OCI-LY3 (cell line): ENCODE results near the gene WWOX.

Source experiments
- H2AFZ ChIP-seq: fragments of 200-600, 300-600 bp; shearing (Covaris generic); 2 replicates; pipeline ENCODE4 v1.6.0; 2014; ENCODE audit warnings: antibody characterized with exemption, low read depth, low read length
- H3K27ac ChIP-seq: fragments of 200-600, 300-600 bp; sonication (generic); 2 replicates; pipeline ENCODE4 v1.5.1; 2014; ENCODE audit warnings: mild to moderate bottlenecking, low read length, moderate library complexity, mixed read lengths
- H3K27me3 ChIP-seq: fragments of 200-600, 300-600 bp; sonication (generic); 2 replicates; pipeline ENCODE4 v1.6.1; 2014; ENCODE audit warnings: low read depth, low read length, mixed read lengths
- H3K36me3 ChIP-seq: fragments of 200-600, 300-600 bp; sonication (generic); replicated peaks from 2 replicates; pipeline ENCODE3; 2014; ENCODE audit warnings: low read depth, low read length, mixed read lengths
- H3K4me1 ChIP-seq: fragments of 300-600, 200-600 bp; sonication (generic); 2 replicates; pipeline ENCODE4 v1.6.1; 2014; ENCODE audit warnings: low read length, mixed read lengths
- H3K4me2 ChIP-seq: fragments of 200-600, 300-600 bp; sonication (generic); 2 replicates; pipeline ENCODE4 v1.6.1; 2014; ENCODE audit warnings: low read length, mixed read lengths
- H3K4me3 ChIP-seq: fragments of 300-600, 200-600 bp; sonication (generic); 2 replicates; pipeline ENCODE4 v1.5.1; 2014; ENCODE audit warnings: antibody characterized with exemption, mild to moderate bottlenecking, low read length, moderate library complexity
- H3K79me2 ChIP-seq: fragments of 300-600, 200-600 bp; shearing (Covaris generic); 2 replicates; pipeline ENCODE4 v1.6.1; 2014; ENCODE audit warnings: mild to moderate bottlenecking, low read length, mixed read lengths
- H3K9ac ChIP-seq: fragments of 300-600, 200-600 bp; shearing (Covaris generic); 2 replicates; pipeline ENCODE4 v1.6.0; 2014; ENCODE audit warnings: mild to moderate bottlenecking, low read length, moderate library complexity
- H3K9me3 ChIP-seq: fragments of 200-600, 300-600 bp; shearing (Covaris generic); 2 replicates; pipeline ENCODE4 v1.6.1; 2014; ENCODE audit warnings: low read length, mixed read lengths; ENCODE audit not compliant: insufficient read depth
- H4K20me1 ChIP-seq: fragments of 200-600, 300-600 bp; sonication (generic); 2 replicates; pipeline ENCODE4 v1.6.1; 2016; ENCODE audit warnings: low read length, mixed read lengths; ENCODE audit not compliant: insufficient read depth
- EZH2phosphoT487 ChIP-seq: fragments of 200-600 bp; shearing (Covaris generic); IDR thresholded peaks from 2 replicates; pipeline ENCODE4 v1.6.1; 2018; ENCODE audit warnings: antibody characterized with exemption, mixed run types, low read depth
- TF ChIP-seq, protein P1 (sequence below): fragments of 200-600, 300-600 bp; sonication (generic); IDR thresholded peaks from 2 replicates; pipeline ENCODE4 v1.5.1; 2014; ENCODE audit warnings: antibody characterized with exemption, low read length, low read depth

WWOX gene

DNA sequence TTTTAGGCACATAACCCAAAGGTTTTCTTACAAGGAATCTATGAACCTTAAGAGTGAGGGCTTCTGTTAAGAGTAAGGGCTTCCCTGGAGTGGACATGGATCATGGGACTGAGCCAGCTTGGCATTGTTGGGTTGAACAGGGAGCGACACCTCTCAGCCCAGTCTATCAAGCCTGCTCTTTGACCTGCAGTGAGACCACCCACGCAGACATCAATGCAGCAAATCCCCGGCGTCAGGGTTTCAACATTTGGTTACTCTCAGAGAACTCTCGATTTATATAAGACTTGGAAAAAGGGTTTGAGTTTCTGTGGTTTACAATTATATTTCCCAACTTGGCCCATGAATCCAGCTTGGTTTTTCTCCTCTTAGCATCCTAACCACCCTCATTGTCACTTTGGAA is 299.9 kb downstream of the WWOX start:
- Histone ChIP-seq H3K36me3 (no peaks in the 10 kb centered on the region), H4K20me1 (no peaks in the 10 kb centered on the region), H2AFZ (no peak overlapping the region), H3K4me3 (no peak overlapping the region), H3K4me1 (no peaks in the 10 kb centered on the region), H3K9ac (no peak overlapping the region), H3K27me3 (no peaks in the 10 kb centered on the region), H3K9me3 (no peaks in the 10 kb centered on the region), H3K79me2 (no peaks in the 10 kb centered on the region), H3K4me2 (no peak overlapping the region), H3K27ac (no peak overlapping the region)
- no peak for TF ChIP-seq EZH2phosphoT487
- TF ChIP-seq, protein P1, sequence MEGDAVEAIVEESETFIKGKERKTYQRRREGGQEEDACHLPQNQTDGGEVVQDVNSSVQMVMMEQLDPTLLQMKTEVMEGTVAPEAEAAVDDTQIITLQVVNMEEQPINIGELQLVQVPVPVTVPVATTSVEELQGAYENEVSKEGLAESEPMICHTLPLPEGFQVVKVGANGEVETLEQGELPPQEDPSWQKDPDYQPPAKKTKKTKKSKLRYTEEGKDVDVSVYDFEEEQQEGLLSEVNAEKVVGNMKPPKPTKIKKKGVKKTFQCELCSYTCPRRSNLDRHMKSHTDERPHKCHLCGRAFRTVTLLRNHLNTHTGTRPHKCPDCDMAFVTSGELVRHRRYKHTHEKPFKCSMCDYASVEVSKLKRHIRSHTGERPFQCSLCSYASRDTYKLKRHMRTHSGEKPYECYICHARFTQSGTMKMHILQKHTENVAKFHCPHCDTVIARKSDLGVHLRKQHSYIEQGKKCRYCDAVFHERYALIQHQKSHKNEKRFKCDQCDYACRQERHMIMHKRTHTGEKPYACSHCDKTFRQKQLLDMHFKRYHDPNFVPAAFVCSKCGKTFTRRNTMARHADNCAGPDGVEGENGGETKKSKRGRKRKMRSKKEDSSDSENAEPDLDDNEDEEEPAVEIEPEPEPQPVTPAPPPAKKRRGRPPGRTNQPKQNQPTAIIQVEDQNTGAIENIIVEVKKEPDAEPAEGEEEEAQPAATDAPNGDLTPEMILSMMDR = no peak

DNA sequence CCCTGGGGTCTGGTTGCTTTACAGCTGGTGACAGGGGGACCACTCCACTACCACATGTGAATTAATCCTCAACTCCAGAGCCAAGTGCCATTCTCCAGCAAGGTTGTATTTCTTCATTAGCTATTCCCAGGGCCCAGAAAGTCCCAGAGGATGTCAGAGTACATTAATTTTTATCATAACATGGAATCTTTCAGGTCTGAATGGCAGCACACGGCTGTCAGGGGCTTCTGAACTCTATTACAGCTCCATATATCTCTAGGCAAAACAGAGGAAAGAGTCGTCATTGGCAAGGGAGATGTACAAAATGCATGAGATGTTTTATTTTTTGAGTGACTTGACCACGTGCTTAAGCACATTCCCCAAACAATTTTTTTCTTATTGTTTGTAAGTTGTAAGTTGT is 303.4 kb downstream of the WWOX start:
- H3K4me3 ChIP-seq = no peak overlapping the region
- no peak overlapping the region for H3K4me2 ChIP-seq
- no peak overlapping the region for H3K9ac ChIP-seq
- H3K27ac ChIP-seq = no peak overlapping the region
- TF ChIP-seq EZH2phosphoT487 = no peak
- TF ChIP-seq, protein P1 = no peak
- H3K4me1 ChIP-seq = no peaks in the 10 kb centered on the region
- H3K79me2 ChIP-seq = no peaks in the 10 kb centered on the region
- no peaks in the 10 kb centered on the region for H4K20me1 ChIP-seq
- H3K9me3 ChIP-seq = no peaks in the 10 kb centered on the region
- no peaks in the 10 kb centered on the region for H3K27me3 ChIP-seq
- H3K36me3 ChIP-seq = no peaks in the 10 kb centered on the region
- no peak overlapping the region for H2AFZ ChIP-seq

DNA sequence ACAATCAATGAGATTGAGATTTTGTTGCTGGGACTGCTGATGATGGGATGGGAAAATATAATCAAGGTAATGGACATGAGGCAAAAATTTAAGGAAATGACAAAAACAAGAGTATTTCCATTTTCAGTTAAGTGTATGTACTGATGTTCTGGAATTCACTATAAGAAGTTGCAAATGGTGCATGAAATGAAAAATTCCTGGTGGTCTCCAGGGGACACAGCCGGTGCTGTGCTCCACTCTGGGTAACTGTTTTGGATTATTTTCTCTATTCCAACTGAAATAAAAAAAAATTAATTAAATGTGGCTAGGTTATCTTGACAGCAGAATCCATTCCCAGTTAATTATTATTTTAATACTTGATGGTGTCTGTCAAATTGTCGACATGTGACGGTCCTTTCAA is 305.6 kb downstream of the WWOX start:
- TF ChIP-seq, protein P1 = no peak
- no peak for TF ChIP-seq EZH2phosphoT487
- Histone ChIP-seq H3K79me2 (no peaks in the 10 kb centered on the region), H3K36me3 (no peaks in the 10 kb centered on the region), H3K4me2 (no peak overlapping the region), H3K4me1 (no peaks in the 10 kb centered on the region), H3K27ac (no peak overlapping the region), H3K4me3 (no peak overlapping the region), H2AFZ (no peak overlapping the region), H3K27me3 (no peaks in the 10 kb centered on the region), H3K9me3 (peaks cover 7% of the 10 kb centered on the region; the same call in 1 of the 2 replicates), H3K9ac (no peak overlapping the region), H4K20me1 (no peaks in the 10 kb centered on the region)

DNA sequence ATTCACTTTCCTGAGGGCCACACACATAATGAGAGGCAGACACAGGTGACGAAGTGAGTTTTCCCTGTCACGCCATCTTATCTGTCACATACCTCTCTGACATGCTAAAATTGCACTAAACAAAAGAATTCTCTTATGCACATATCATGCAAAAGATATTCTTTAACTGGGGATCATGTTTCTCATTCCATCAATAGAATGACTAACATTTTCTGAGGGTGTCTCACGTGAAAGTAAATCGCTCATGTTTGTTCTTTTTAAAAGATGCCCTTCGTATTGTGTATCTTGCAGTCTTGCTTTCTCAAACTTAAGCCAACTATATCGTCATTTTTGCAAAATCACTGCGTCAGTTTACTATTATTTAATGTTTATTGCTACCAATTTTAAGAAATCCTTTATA is 306.4 kb downstream of the WWOX start:
- no peak overlapping the region for H2AFZ ChIP-seq
- no peak for TF ChIP-seq EZH2phosphoT487
- TF ChIP-seq, protein P1 = no peak

More for the DNA sequence above, 306.4 kb downstream of the WWOX start:
- H3K79me2 ChIP-seq = no peaks in the 10 kb centered on the region
- H3K4me1 ChIP-seq = no peaks in the 10 kb centered on the region
- H3K36me3 ChIP-seq = no peaks in the 10 kb centered on the region
- no peak overlapping the region for H3K4me2 ChIP-seq
- no peaks in the 10 kb centered on the region for H3K27me3 ChIP-seq
- no peaks in the 10 kb centered on the region for H4K20me1 ChIP-seq
- H3K4me3 ChIP-seq = no peak overlapping the region
- H3K9ac ChIP-seq = no peak overlapping the region
- peaks cover 7% of the 10 kb centered on the region; the same call in 1 of the 2 replicates for H3K9me3 ChIP-seq
- H3K27ac ChIP-seq = no peak overlapping the region
